Motor neuron (in vitro differentiated cells): ENCODE measurements around the gene GDF9. TPM values are rescaled to one million over a fixed set of nuclear protein-coding genes. Genes with fewer than 3 reads are reported as not detected.
"Not testable (repeated sequence)": the region's sequence is repeated elsewhere in the genome, so short reads cannot be mapped to it uniquely, and the experiment has no call there.

ENCODE experiments used
- ATAC-seq, 8 experiments: fragments of 200-7000 bp; cut with Tn5 transposase; replicated peaks in 6 of 8; 2 replicates each; pipeline ENCODE4 v1.8.0; 2021; ENCODE audit warnings: mild to moderate bottlenecking in 8 of 8, moderate library complexity in 8 of 8
- H3K27ac ChIP-seq, 2 donors: fragments of 250-450 bp; sonication (Bioruptor Pico); 2 replicates each; pipeline ENCODE4 v1.9.0; 2021; ENCODE audit warnings: antibody characterized with exemption in 2 of 2, mild to moderate bottlenecking in 2 of 2, moderate library complexity in 1 of 2
- H3K4me1 ChIP-seq, 2 donors: fragments of 250-450 bp; sonication (Bioruptor Pico); replicated peaks in 1 of 2; 2 replicates each; pipeline ENCODE4 v1.6.1; 2021; ENCODE audit warnings: antibody characterized with exemption in 2 of 2, mild to moderate bottlenecking in 2 of 2, moderate library complexity in 1 of 2
- H3K4me3 ChIP-seq, 5 donors: fragments of 250-450 bp; sonication (Bioruptor Pico); 2 replicates each; pipeline ENCODE4 v1.9.0; 2021; ENCODE audit warnings: antibody characterized with exemption in 5 of 5, mild to moderate bottlenecking in 5 of 5, moderate library complexity in 4 of 5
- WGBS, 10 experiments: fragments of 450-650 bp; shearing (Covaris generic); methylation state at CpG; one replicate each; pipeline ENCODE4 v1.0.0; 2022; 5-methylcytosine and 5-hydroxymethylcytosine counted together
- in situ Hi-C, 9 experiments: fragments of 400-800 bp; cut with MboI; loops; one replicate each; pipeline ENCODE4 v1.15.0; 2021; ENCODE audit warnings: low sequenced_read_pairs in 9 of 9, low pct_unique_long_range_greater_than_20kb in 2 of 9; ENCODE audit not compliant: unreplicated experiment in 9 of 9
- total RNA-seq, 8 experiments: library from RNA; unstranded; fragments of 300-600 nt; gene quantifications; 2 replicates each; pipeline versions ENCODE4 v1.2.3 to v1.2.4, GENCODE V29; 2022

GDF9 gene
- total RNA-seq, 8 experiments from 2014 or later = 0.49 to 3.0 (median 1.1) TPM

GRCh38 chr5:132868754-132869153, 2.5 kb upstream of the GDF9 start:
- in situ Hi-C loops = no loop called here
- peaks cover 7 to 11% of the 10 kb centered on the region in 2 donors for H3K4me1 ChIP-seq
- no peak overlapping the region for H3K4me3 ChIP-seq
- no peak for ATAC-seq
- 80 to 100% (median 92%) methylated on average over 1 to 4 of the region's 4 CpGs; no CpG with 5 or more reads in 2 of the 10 experiments for WGBS, 10 experiments
- H3K27ac ChIP-seq = no peak overlapping the region

- peaks cover 7 to 11% of the 10 kb centered on the region in 2 donors for H3K4me1 ChIP-seq
- peak overlapping the region; percentile 85 to 91 (median 87) for H3K4me3 ChIP-seq
- in situ Hi-C loops = no loop called here
- peak in 1 of 8 experiments; percentile 47 for ATAC-seq
- WGBS, 10 experiments = 0 to 6% (median 0%) methylated on average over 1 to 5 of the region's 13 CpGs; no CpG with 5 or more reads in 4 of the 10 experiments
- H3K27ac ChIP-seq = peak overlapping the region; percentile 96
These were observed 780 bp upstream of the GDF9 start for GRCh38 chr5:132867046-132867451.

GRCh38 chr5:132865668-132866341, 464 bp downstream of the GDF9 start:
- H3K27ac ChIP-seq = peak overlapping the region; percentile 96
- in situ Hi-C loops = no loop called here
- H3K4me3 ChIP-seq = peak overlapping the region; percentile 85 to 91 (median 87)
- H3K4me1 ChIP-seq = peaks cover 7 to 11% of the 10 kb centered on the region in 2 donors
- WGBS, 10 experiments = 34 to 92% (median 69%) methylated on average over 3 to 24 of the region's 30 CpGs; no CpG with 5 or more reads in 1 of the 10 experiments
- peak in 2 of 8 experiments; percentile 30 to 38 for ATAC-seq

- no peak for ATAC-seq
- 22 to 55% (median 48%) methylated on average over 3 to 5 of the region's 5 CpGs for WGBS, 10 experiments
- in situ Hi-C loops = no loop called here
These were observed 5.5 kb downstream of the GDF9 start for GRCh38 chr5:132860742-132861141.

GRCh38 chr5:132859889-132860437, 6.3 kb downstream of the GDF9 start:
- in situ Hi-C loops = no loop called here
- WGBS, 10 experiments = 42 to 100% (median 70%) methylated on average over 1 to 2 of the region's 2 CpGs
- no peak overlapping the region for H3K4me3 ChIP-seq
- H3K4me1 ChIP-seq = no peaks in the 10 kb centered on the region
- peak in 2 of 8 experiments; percentile 57 to 71 for ATAC-seq
- H3K27ac ChIP-seq = no peak overlapping the region

More at GRCh38 chr5:132860742-132861141, 5.5 kb downstream of the GDF9 start:
- H3K4me3 ChIP-seq = no peak overlapping the region
- peaks cover 4 to 5% of the 10 kb centered on the region in 2 donors for H3K4me1 ChIP-seq
- no peak overlapping the region for H3K27ac ChIP-seq

GRCh38 chr5:132856011-132856410, 10.3 kb downstream of the GDF9 start:
- WGBS, 10 experiments = 33 to 100% (median 80%) methylated on average over 1 to 3 of the region's 3 CpGs
- in situ Hi-C loops = no loop called here

GRCh38 chr5:132854992-132855391, 11.3 kb downstream of the GDF9 start:
- H3K27ac ChIP-seq, H3K4me1 ChIP-seq, in situ Hi-C loops, ATAC-seq, H3K4me3 ChIP-seq: not testable (repeated sequence)
- whole genome bisulfite sequencing, 10 experiments = 88 to 96% (median 93%) methylated on average over 2 to 5 of the region's 5 CpGs; no CpG with 5 or more reads in 4 of the 10 experiments

More at GRCh38 chr5:132856011-132856410, 10.3 kb downstream of the GDF9 start:
- Histone ChIP-seq H3K4me3 (no peak overlapping the region), H3K4me1 (no peaks in the 10 kb centered on the region), H3K27ac (no peak overlapping the region)
- no peak for ATAC-seq

- Histone ChIP-seq H3K27ac (no peak overlapping the region), H3K4me3 (no peak overlapping the region), H3K4me1 (peaks cover 0 to 3% of the 10 kb centered on the region in 2 donors)
- WGBS, 10 experiments = 0 to 45% (median 32%) methylated on average over 1 to 3 of the region's 3 CpGs
- in situ Hi-C loops = no loop called here
- no peak for ATAC-seq
These were observed 12.0 kb downstream of the GDF9 start for GRCh38 chr5:132854301-132854700.

GRCh38 chr5:132853790-132854189, 12.5 kb downstream of the GDF9 start:
- no peak for ATAC-seq
- H3K27ac ChIP-seq = no peak overlapping the region
- WGBS, 10 experiments = 0 to 60% (median 30%) methylated on average over 1 of the region's 1 CpG; no CpG with 5 or more reads in 3 of the 10 experiments
- peaks cover 0 to 7% of the 10 kb centered on the region in 2 donors for H3K4me1 ChIP-seq
- in situ Hi-C loops = no loop called here
- no peak overlapping the region for H3K4me3 ChIP-seq

GRCh38 chr5:132853323-132853722, 12.9 kb downstream of the GDF9 start:
- WGBS, 10 experiments = 75 to 100% (median 94%) methylated on average over 1 to 3 of the region's 3 CpGs; no CpG with 5 or more reads in 3 of the 10 experiments
- H3K4me3 ChIP-seq = no peak overlapping the region
- H3K4me1 ChIP-seq = peaks cover 0 to 9% of the 10 kb centered on the region in 2 donors
- ATAC-seq = no peak
- in situ Hi-C loops = no loop called here
- no peak overlapping the region for H3K27ac ChIP-seq

- H3K4me3 ChIP-seq = no peak overlapping the region
- H3K4me1 ChIP-seq = peaks cover 0 to 9% of the 10 kb centered on the region in 2 donors
- no peak overlapping the region for H3K27ac ChIP-seq
- in situ Hi-C loops = no loop called here
- peak in 1 of 8 experiments; percentile 52 for ATAC-seq
- 0 to 100% (median 71%) methylated on average over 1 to 2 of the region's 2 CpGs; no CpG with 5 or more reads in 2 of the 10 experiments for WGBS, 10 experiments
These were observed 16.2 kb downstream of the GDF9 start for GRCh38 chr5:132850066-132850465.

- in situ Hi-C loops = no loop called here
- no peak overlapping the region for H3K27ac ChIP-seq
- ATAC-seq = no peak
- H3K4me3 ChIP-seq = no peak overlapping the region
- peaks cover 0 to 9% of the 10 kb centered on the region in 2 donors for H3K4me1 ChIP-seq
- WGBS, 10 experiments = 0 to 82% (median 25%) methylated on average over 1 of the region's 1 CpG; no CpG with 5 or more reads in 3 of the 10 experiments
These were observed 16.9 kb downstream of the GDF9 start for GRCh38 chr5:132849347-132849746.

- in situ Hi-C loops = no loop called here
- no peak overlapping the region for H3K27ac ChIP-seq
- no peak for ATAC-seq
- H3K4me1 ChIP-seq = peaks cover 0 to 9% of the 10 kb centered on the region in 2 donors
- H3K4me3 ChIP-seq = no peak overlapping the region
- 66 to 100% (median 80%) methylated on average over 1 to 8 of the region's 8 CpGs; no CpG with 5 or more reads in 1 of the 10 experiments for WGBS, 10 experiments
These were observed 18.0 kb downstream of the GDF9 start for GRCh38 chr5:132848270-132848669.
